K562 (cell line): ENCODE measurements around the gene DDX55. TPM values are rescaled to one million over a fixed set of nuclear protein-coding genes. Genes with fewer than 3 reads are reported as not detected.

Source experiments
- BMI1 ChIP-seq: fragments of 150-350 bp; IDR thresholded peaks from 2 replicates; pipeline ENCODE4 v1.6.1; 2014; ENCODE audit warnings: low read length
- BRF1 ChIP-seq: IDR thresholded peaks from 3 replicates; pipeline ENCODE4 v1.6.1; 2011; ENCODE audit warnings: borderline replicate concordance, mild to moderate bottlenecking; ENCODE audit not compliant: insufficient read length; ENCODE audit errors: extremely low read depth
- CBFA2T3 ChIP-seq: fragments of 450-650 bp; IDR thresholded peaks from 2 replicates; pipeline ENCODE4 v1.6.1; 2017
- CHAMP1 ChIP-seq: fragments of 450-650 bp; IDR thresholded peaks from 2 replicates; pipeline ENCODE4 v1.6.1; 2016; ENCODE audit warnings: mild to moderate bottlenecking
- CSDE1 ChIP-seq, 2 experiments: fragments of 450-650 bp; IDR thresholded peaks; 2 replicates each; pipeline ENCODE4 v1.6.1; 2016; ENCODE audit warnings: mild to moderate bottlenecking in 1 of 2
- HNRNPH1 ChIP-seq: fragments of 200-400 bp; formaldehyde crosslinking; optimal IDR thresholded peaks from 2 replicates; pipeline ENCODE3; 2017; ENCODE audit warnings: low read depth, mild to moderate bottlenecking, low read length, moderate library complexity
- MITF ChIP-seq: IDR thresholded peaks from 2 replicates; pipeline ENCODE4 v1.6.1; 2014; ENCODE audit warnings: antibody characterized with exemption
- NCOR1 ChIP-seq: fragments of 450-650 bp; IDR thresholded peaks from 2 replicates; pipeline ENCODE4 v1.6.1; 2016; ENCODE audit warnings: mild to moderate bottlenecking, moderate library complexity
- ZNF12 ChIP-seq: sonication (generic); formaldehyde crosslinking; IDR thresholded peaks from 2 replicates; pipeline ENCODE4 v1.4.0; 2020; ENCODE audit warnings: mild to moderate bottlenecking, missing genetic modification reagents
- ZNF764 ChIP-seq: fragments of 250-450 bp; sonication (Bioruptor Pico); IDR thresholded peaks from 2 replicates; pipeline ENCODE4 v1.4.0; 2020; ENCODE audit warnings: low read depth, mild to moderate bottlenecking, moderate library complexity
- polyA plus RNA-seq, 8 experiments: library from polyadenylated mRNA; depleted of rRNA in 4 of 8; stranded (reverse) in 5 of 8; unstranded in 3 of 8; fragments of >200 nt; fragmentation: Nextera tagmentation in 2 of 8; fragmentation: Illumina TruSeq in 1 of 8; extraction: Ambion mirVana in 2 of 8; extraction: Trizol in 1 of 8; gene quantifications; 2 replicates each; pipeline versions ENCODE4 v1.2.1 to v1.2.3, GENCODE V29; 2011 to 2014; ENCODE audit warnings: inconsistent platforms in 1 of 8, missing spikeins in 1 of 8
- total RNA-seq, 7 experiments: library from RNA; depleted of rRNA in 6 of 7; stranded (reverse); fragments of >200 nt in 6 of 7; fragmentation: Illumina TruSeq in 2 of 7; extraction: Trizol in 2 of 7; gene quantifications; 2 replicates each; pipeline versions ENCODE4 v1.2.1 to v1.2.3, GENCODE V29; 2011 to 2021; ENCODE audit warnings: low replicate concordance in 1 of 7
- TF ChIP-seq, protein P1 (sequence below): fragments of 250-450 bp; sonication (Bioruptor Pico); IDR thresholded peaks from 2 replicates; pipeline ENCODE4 v1.5.0; 2021
- TF ChIP-seq, protein P2 (sequence below): sonication (generic); formaldehyde crosslinking; IDR thresholded peaks from 2 replicates; pipeline ENCODE4 v1.8.1; 2023; ENCODE audit warnings: mild to moderate bottlenecking, missing genetic modification reagents
- TF ChIP-seq, protein P3 (sequence below): fragments of 450-650 bp; IDR thresholded peaks from 2 replicates; pipeline ENCODE4 v1.6.1; 2017; ENCODE audit warnings: antibody characterized with exemption, mild to moderate bottlenecking
- TF ChIP-seq, protein P4 (sequence below): fragments of 250-450 bp; sonication (Bioruptor Pico); IDR thresholded peaks from 2 replicates; pipeline ENCODE4 v1.8.0; 2021; ENCODE audit warnings: borderline replicate concordance, mild to moderate bottlenecking, moderate library complexity; ENCODE audit not compliant: poor library complexity, severe bottlenecking

Gene DDX55
- total and polyA plus RNA-seq, 9 of the 15 experiments (the other 6 are each of a cell fraction or from before 2014, with no cell fraction given): 10.6 to 71.0 (median 60.9) TPM

DNA sequence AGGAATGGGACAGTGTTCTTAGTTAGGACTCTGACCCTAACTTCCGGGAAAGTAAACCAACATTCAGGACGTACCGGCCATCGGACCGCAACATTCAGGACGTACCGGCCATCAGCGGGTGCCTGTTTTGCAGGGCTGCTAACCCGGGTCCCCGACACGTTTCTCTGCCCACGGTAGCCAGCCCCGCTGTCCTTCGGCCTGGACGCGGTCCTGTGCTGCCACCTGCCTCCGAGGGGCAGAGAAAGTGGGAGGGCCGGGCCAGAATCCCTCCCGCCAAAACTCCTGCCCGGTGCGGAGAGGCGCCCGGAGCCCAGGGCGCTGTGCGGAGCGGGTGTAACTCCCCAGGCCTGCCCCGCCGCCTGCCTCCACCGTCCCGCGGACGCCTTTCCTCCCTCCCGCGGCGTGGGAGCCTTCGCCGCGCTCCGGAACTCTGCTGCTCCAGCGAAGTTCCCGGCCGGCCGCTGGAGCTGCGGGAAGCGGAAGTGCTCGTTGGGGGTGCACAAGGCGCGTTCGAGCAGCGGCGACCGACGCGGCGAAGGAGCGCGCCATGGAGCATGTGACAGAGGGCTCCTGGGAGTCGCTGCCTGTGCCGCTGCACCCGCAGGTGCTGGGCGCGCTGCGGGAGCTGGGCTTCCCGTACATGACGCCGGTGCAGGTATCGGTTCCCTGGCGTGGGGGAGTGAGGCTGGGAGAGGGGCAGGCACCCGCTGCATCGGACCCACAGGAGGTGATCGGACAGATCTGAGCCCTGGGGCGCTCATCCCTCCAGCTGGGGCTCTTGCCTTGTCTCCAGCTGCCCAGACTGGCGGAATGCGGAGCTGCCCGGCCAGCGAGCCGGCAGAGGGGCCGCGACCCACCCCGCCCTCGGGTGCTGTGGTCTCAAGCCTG lies at the start of gene DDX55 (continued):
- TF ChIP-seq MITF: peak; percentile 84; the same call in 1 of the 2 replicates
- TF ChIP-seq, protein P1, sequence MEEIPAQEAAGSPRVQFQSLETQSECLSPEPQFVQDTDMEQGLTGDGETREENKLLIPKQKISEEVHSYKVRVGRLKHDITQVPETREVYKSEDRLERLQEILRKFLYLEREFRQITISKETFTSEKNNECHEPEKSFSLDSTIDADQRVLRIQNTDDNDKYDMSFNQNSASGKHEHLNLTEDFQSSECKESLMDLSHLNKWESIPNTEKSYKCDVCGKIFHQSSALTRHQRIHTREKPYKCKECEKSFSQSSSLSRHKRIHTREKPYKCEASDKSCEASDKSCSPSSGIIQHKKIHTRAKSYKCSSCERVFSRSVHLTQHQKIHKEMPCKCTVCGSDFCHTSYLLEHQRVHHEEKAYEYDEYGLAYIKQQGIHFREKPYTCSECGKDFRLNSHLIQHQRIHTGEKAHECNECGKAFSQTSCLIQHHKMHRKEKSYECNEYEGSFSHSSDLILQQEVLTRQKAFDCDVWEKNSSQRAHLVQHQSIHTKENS (CRISPR knock-in tag): no peak
- TF ChIP-seq BRF1: no peak
- TF ChIP-seq, protein P2, sequence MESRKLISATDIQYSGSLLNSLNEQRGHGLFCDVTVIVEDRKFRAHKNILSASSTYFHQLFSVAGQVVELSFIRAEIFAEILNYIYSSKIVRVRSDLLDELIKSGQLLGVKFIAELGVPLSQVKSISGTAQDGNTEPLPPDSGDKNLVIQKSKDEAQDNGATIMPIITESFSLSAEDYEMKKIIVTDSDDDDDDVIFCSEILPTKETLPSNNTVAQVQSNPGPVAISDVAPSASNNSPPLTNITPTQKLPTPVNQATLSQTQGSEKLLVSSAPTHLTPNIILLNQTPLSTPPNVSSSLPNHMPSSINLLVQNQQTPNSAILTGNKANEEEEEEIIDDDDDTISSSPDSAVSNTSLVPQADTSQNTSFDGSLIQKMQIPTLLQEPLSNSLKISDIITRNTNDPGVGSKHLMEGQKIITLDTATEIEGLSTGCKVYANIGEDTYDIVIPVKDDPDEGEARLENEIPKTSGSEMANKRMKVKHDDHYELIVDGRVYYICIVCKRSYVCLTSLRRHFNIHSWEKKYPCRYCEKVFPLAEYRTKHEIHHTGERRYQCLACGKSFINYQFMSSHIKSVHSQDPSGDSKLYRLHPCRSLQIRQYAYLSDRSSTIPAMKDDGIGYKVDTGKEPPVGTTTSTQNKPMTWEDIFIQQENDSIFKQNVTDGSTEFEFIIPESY: peak; percentile 84
- TF ChIP-seq NCOR1: 0 out of 2 replicates have a peak, but pooled peaks have one; percentile 39
- 0 out of 2 replicates have a peak, but pooled peaks have one; percentile 70 for TF ChIP-seq ZNF764 (CRISPR knock-in tag)
- no peak for TF ChIP-seq BMI1
- TF ChIP-seq, protein P3, sequence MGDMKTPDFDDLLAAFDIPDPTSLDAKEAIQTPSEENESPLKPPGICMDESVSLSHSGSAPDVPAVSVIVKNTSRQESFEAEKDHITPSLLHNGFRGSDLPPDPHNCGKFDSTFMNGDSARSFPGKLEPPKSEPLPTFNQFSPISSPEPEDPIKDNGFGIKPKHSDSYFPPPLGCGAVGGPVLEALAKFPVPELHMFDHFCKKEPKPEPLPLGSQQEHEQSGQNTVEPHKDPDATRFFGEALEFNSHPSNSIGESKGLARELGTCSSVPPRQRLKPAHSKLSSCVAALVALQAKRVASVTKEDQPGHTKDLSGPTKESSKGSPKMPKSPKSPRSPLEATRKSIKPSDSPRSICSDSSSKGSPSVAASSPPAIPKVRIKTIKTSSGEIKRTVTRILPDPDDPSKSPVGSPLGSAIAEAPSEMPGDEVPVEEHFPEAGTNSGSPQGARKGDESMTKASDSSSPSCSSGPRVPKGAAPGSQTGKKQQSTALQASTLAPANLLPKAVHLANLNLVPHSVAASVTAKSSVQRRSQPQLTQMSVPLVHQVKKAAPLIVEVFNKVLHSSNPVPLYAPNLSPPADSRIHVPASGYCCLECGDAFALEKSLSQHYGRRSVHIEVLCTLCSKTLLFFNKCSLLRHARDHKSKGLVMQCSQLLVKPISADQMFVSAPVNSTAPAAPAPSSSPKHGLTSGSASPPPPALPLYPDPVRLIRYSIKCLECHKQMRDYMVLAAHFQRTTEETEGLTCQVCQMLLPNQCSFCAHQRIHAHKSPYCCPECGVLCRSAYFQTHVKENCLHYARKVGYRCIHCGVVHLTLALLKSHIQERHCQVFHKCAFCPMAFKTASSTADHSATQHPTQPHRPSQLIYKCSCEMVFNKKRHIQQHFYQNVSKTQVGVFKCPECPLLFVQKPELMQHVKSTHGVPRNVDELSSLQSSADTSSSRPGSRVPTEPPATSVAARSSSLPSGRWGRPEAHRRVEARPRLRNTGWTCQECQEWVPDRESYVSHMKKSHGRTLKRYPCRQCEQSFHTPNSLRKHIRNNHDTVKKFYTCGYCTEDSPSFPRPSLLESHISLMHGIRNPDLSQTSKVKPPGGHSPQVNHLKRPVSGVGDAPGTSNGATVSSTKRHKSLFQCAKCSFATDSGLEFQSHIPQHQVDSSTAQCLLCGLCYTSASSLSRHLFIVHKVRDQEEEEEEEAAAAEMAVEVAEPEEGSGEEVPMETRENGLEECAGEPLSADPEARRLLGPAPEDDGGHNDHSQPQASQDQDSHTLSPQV: peak; percentile 72
- TF ChIP-seq, protein P4, sequence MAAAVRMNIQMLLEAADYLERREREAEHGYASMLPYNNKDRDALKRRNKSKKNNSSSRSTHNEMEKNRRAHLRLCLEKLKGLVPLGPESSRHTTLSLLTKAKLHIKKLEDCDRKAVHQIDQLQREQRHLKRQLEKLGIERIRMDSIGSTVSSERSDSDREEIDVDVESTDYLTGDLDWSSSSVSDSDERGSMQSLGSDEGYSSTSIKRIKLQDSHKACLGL: peak; percentile 91
- peak; percentile 89 for TF ChIP-seq CHAMP1
- no peak for TF ChIP-seq ZNF12
- TF ChIP-seq HNRNPH1: no peak
- TF ChIP-seq CSDE1 (IDR thresholded peaks at IDR 0.05): no peak
- TF ChIP-seq CBFA2T3: peak; percentile 42
